Thyroid gland (tissue), 4 donors: Measurements from ENCODE around the gene NBDY. TPM values are rescaled to one million over a fixed set of nuclear protein-coding genes. Genes with fewer than 3 reads are reported as not detected.

Experiments
- DNase-seq, 2 donors: peaks; one replicate each; pipeline ENCODE4 v3.0.0-alpha.2; 2019
- H3K27ac ChIP-seq, 3 donors: fragments of 200-600 bp; sonication (generic); 1 replicate in 2 of 3; 2 replicates in 1 of 3; pipeline ENCODE4 v1.5.1; 2016 to 2019; ENCODE audit warnings: mild to moderate bottlenecking in 1 of 3, moderate library complexity in 1 of 3
- H3K27me3 ChIP-seq: fragments of 200-600 bp; sonication (generic); one replicate; pipeline ENCODE4 v1.5.1; 2019
- H3K36me3 ChIP-seq, 2 donors: fragments of 200-600 bp; sonication (generic); one replicate each; pipeline ENCODE4 v1.5.1; 2016 to 2019
- H3K4me1 ChIP-seq, 2 donors: fragments of 200-600 bp; sonication (generic); one replicate each; pipeline ENCODE4 v1.5.1; 2017 to 2019
- H3K4me3 ChIP-seq, 3 donors: fragments of 200-600 bp; sonication (generic); replicated peaks in 1 of 3; 1 replicate in 2 of 3; 2 replicates in 1 of 3; pipeline ENCODE4 v1.5.1; 2016; ENCODE audit warnings: mild to moderate bottlenecking in 1 of 3
- H3K9me3 ChIP-seq: fragments of 200-600 bp; sonication (generic); one replicate; pipeline ENCODE4 v1.5.1; 2017
- CTCF ChIP-seq, 6 experiments: fragments of 200-600 bp in 3 of 6; fragments of 450-650 bp in 3 of 6; sonication (generic) in 3 of 6; IDR thresholded peaks; one replicate each; pipeline ENCODE4 v1.5.1; 2016 to 2019; ENCODE audit warnings: antibody characterized with exemption in 6 of 6, mild to moderate bottlenecking in 2 of 6, inconsistent platforms in 1 of 6, moderate library complexity in 1 of 6
- POLR2A ChIP-seq, 2 donors: fragments of 450-650 bp; IDR thresholded peaks; one replicate each; pipeline ENCODE4 v1.6.1; 2017; ENCODE audit warnings: antibody characterized with exemption in 2 of 2, mild to moderate bottlenecking in 2 of 2, moderate library complexity in 1 of 2
- WGBS, 2 donors: methylation state at CpG; one replicate each; pipeline ENCODE4 v1.1.5; 2017; 5-methylcytosine and 5-hydroxymethylcytosine counted together
- intact Hi-C: fragments of 100-400 bp; cut with DNase I; formaldehyde crosslinking; loops from one replicate; pipeline ENCODE4 v1.15.1; 2023
- total RNA-seq, 4 donors: library from RNA; depleted of rRNA; stranded (reverse); fragments of >200 nt; gene quantifications; one replicate each; pipeline ENCODE4 v1.2.3, GENCODE V29; 2016

The NBDY gene
- total RNA-seq, 4 donors from 2014 or later, result 14.7 to 35.7 (median 17.2) TPM

DNA sequence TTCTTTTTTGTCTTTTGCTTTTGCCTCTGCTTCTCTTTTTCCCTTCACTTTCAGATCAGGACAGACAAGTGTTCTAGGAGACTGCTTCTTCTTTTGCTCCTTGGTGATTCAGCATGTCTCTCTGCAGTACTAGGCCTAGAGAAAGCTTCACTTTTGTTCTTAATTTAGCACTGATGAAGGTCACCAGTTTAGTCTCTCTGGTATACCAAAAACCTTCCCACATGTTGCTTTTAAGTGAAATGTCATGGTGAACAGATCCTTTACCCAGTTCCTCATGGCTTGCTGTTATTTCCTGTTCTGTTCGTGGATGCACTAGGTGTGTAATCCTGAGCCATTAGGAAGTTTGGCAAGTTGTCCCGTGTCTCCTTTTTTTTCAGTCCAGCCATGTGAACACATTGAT is 53.3 kb downstream of the NBDY start:
- no peak for DNase-seq
- TF ChIP-seq CTCF (IDR thresholded peaks at IDR 0.05) (no peak), POLR2A (IDR thresholded peaks at IDR 0.05) (no peak)
- Histone ChIP-seq H3K9me3 (no peaks in the 10 kb centered on the region), H3K36me3 (no peaks in the 10 kb centered on the region), H3K4me3 (no peak overlapping the region), H3K27ac (no peak overlapping the region), H3K4me1 (peaks cover 7 to 10% of the 10 kb centered on the region in 2 donors), H3K27me3 (no peaks in the 10 kb centered on the region)
- 72 to 77% methylated on average over 2 of the region's 2 CpGs for WGBS, 2 donors
- intact Hi-C loops, result no loop called here

DNA sequence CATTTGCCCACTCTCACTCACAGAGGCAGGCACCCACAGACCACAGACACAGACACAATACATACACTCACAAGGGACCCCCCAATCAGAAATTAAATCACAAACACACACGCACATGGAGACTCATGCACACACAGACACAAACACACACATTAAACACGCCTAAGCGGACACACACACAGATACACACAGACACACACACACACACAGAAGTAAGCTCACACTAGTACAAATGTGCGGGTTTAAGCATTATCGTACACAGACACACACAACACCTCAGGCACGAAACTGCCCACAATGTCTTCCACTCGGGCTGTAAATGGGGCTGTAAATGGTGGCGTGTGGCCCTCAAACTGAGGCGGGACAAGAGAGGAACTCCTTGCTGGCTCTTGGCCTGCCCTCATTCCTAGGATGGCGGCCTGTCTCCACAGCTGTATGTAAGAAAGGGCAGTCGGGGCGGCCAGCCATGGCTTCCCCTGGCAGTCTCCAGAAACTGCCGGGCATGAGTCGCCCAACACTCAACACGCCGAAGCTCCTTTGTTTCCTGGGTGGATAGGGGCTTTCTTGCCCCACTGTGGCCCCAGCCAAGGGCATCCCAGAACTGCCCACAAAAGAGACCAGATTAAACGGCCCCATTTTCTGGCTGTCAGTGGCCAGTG is 53.9 kb downstream of the NBDY start:
- Histone ChIP-seq H3K36me3 (no peaks in the 10 kb centered on the region), H3K9me3 (no peaks in the 10 kb centered on the region), H3K4me3 (peak overlapping the region in 1 of 3 donors; percentile 12), H3K27ac (peak overlapping the region in 2 of 3 donors; percentile 62 to 63), H3K27me3 (no peaks in the 10 kb centered on the region), H3K4me1 (peaks cover 7 to 10% of the 10 kb centered on the region in 2 donors)
- no peak for TF ChIP-seq CTCF (IDR thresholded peaks at IDR 0.05)
- TF ChIP-seq POLR2A (IDR thresholded peaks at IDR 0.05), result no peak
- intact Hi-C loops, result no loop called here
- WGBS, 2 donors, result 97 to 98% methylated on average over 8 to 12 of the region's 17 CpGs
- no peak for DNase-seq

GRCh38 chrX:56783450-56783831 is 54.4 kb downstream of the NBDY start:
- Histone ChIP-seq H3K27me3 (no peaks in the 10 kb centered on the region), H3K36me3 (no peaks in the 10 kb centered on the region), H3K4me3 (peak overlapping the region in 1 of 3 donors; percentile 12), H3K27ac (peak overlapping the region in 2 of 3 donors; percentile 62 to 63), H3K9me3 (no peaks in the 10 kb centered on the region), H3K4me1 (peaks cover 7 to 10% of the 10 kb centered on the region in 2 donors)
- intact Hi-C loops, result no loop called here
- DNase-seq, result no peak
- WGBS, 2 donors, result 89 to 95% methylated on average over 6 to 10 of the region's 12 CpGs
- no peak for TF ChIP-seq POLR2A (IDR thresholded peaks at IDR 0.05)
- TF ChIP-seq CTCF (IDR thresholded peaks at IDR 0.05), result peak in 3 of 6 experiments; percentile 10 to 64 (median 54)

GRCh38 chrX:56783996-56784620 is 55.1 kb downstream of the NBDY start:
- H3K4me1 ChIP-seq, result peaks cover 7 to 10% of the 10 kb centered on the region in 2 donors
- WGBS, 2 donors, result 80 to 100% methylated on average over 1 to 2 of the region's 9 CpGs
- intact Hi-C loops, result no loop called here
- TF ChIP-seq POLR2A (IDR thresholded peaks at IDR 0.05), result no peak
- TF ChIP-seq CTCF (IDR thresholded peaks at IDR 0.05), result no peak
- H3K4me3 ChIP-seq, result no peak overlapping the region
- no peaks in the 10 kb centered on the region for H3K9me3 ChIP-seq
- peak; percentile 21 to 24 for DNase-seq
- no peaks in the 10 kb centered on the region for H3K36me3 ChIP-seq
- no peak overlapping the region for H3K27ac ChIP-seq
- H3K27me3 ChIP-seq, result no peaks in the 10 kb centered on the region

DNA sequence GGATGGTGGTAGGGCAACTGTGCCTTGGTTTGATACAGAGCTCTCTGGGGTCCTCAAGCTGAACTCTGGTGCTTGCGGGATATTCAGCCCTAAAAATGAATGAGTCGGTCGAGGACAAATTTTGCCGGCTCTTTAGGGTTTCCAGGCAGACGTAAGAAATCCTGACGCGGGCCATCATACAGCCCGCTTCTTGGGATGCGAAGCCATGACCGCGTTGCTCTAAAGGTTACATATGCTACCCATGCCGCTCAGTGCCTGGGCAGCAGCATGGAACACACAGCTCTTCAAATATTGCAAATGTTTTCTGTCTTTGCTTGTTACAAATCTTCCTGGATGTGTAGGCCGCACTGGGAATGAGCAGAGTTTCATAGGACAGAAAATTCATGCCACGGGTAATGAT is 55.6 kb downstream of the NBDY start:
- peaks cover 7 to 10% of the 10 kb centered on the region in 2 donors for H3K4me1 ChIP-seq
- H3K36me3 ChIP-seq, result no peaks in the 10 kb centered on the region
- TF ChIP-seq POLR2A (IDR thresholded peaks at IDR 0.05) (no peak), CTCF (IDR thresholded peaks at IDR 0.05) (no peak)
- H3K4me3 ChIP-seq, result no peak overlapping the region
- no peak for DNase-seq
- intact Hi-C loops, result no loop called here
- no peaks in the 10 kb centered on the region for H3K9me3 ChIP-seq
- WGBS, 2 donors, result 93 to 98% methylated on average over 3 to 14 of the region's 14 CpGs
- H3K27me3 ChIP-seq, result no peaks in the 10 kb centered on the region
- no peak overlapping the region for H3K27ac ChIP-seq
